GM12878 (cell line): ENCODE data around the gene COMT. TPM values are rescaled to one million over a fixed set of nuclear protein-coding genes. Genes with fewer than 3 reads are reported as not detected.
"Not testable (repeated sequence)": the region's sequence is repeated elsewhere in the genome, so short reads cannot be mapped to it uniquely, and the experiment has no call there.

Source experiments
- ATAC-seq: fragments of 200-7000 bp; cut with Tn5 transposase; 3 replicates; pipeline ENCODE4 v1.9.1; 2020; ENCODE audit warnings: mild to moderate bottlenecking, moderate library complexity
- BruUV-seq: library from RNA; stranded (reverse); fragments of 400-500 nt; replicated peaks from 2 replicates; lab custom pipeline; 2021; lab: Mats Ljungman, UMichigan
- CTCF ChIA-PET: fragments of 300-600 bp; sonication (Branson Sonifier 250); formaldehyde crosslinking; extraction: SDS; loops from one replicate; lab custom pipeline; 2021; ENCODE audit warnings: inconsistent platforms; lab: Yijun Ruan, JAX
- POLR2A ChIA-PET: fragments of 350-600 bp; formaldehyde crosslinking; extraction: SDS; loops from one replicate; lab custom pipeline; 2021; ENCODE audit warnings: inconsistent platforms; lab: Charles Lee
- RAD21 ChIA-PET: fragments of 300-600 bp; sonication (Branson Sonifier 250); formaldehyde crosslinking; loops from one replicate; lab custom pipeline; 2023; ENCODE audit warnings: antibody characterized with exemption; ENCODE audit not compliant: unreplicated experiment; lab: Charles Lee
- SMC1A ChIA-PET: fragments of 300-600 bp; sonication (Branson Sonifier 250); formaldehyde crosslinking; loops from one replicate; lab custom pipeline; 2023; ENCODE audit not compliant: unreplicated experiment, uncharacterized antibody; lab: Charles Lee
- DNase-seq: peaks from one replicate; pipeline ENCODE4 v3.0.0-alpha.2; 2011; ENCODE audit warnings: low read depth, low spot score
- FAIRE-seq: peaks from 3 replicates; lab custom pipeline; 2011; peaks lifted over from hg19 to GRCh38; lab: Jason Lieb, UNC
- H2AFZ ChIP-seq: 2 replicates; pipeline ENCODE4 v1.6.0; 2011; ENCODE audit warnings: low read depth, low read length, control low read depth; ENCODE audit not compliant: control insufficient read depth
- H3K27ac ChIP-seq: 2 replicates; pipeline ENCODE4 v1.5.1; 2011; ENCODE audit warnings: control low read depth; ENCODE audit not compliant: control insufficient read depth, insufficient read depth
- H3K27me3 ChIP-seq, 2 experiments: replicated peaks in 1 of 2; 2 replicates each; pipeline versions ENCODE4 v1.6.0 to v1.6.1; 2011; ENCODE audit warnings: low read length in 1 of 2; ENCODE audit not compliant: control insufficient read depth in 2 of 2, insufficient read depth in 2 of 2
- H3K36me3 ChIP-seq, 2 experiments: 2 replicates each; pipeline ENCODE4 v1.5.1; 2011; ENCODE audit warnings: low read length in 1 of 2; ENCODE audit not compliant: control insufficient read depth in 2 of 2, insufficient read depth in 2 of 2
- H3K4me1 ChIP-seq: 2 replicates; pipeline ENCODE4 v1.6.1; 2011; ENCODE audit warnings: mild to moderate bottlenecking, low read length, moderate library complexity, mixed read lengths; ENCODE audit not compliant: control insufficient read depth, insufficient read depth
- H3K4me2 ChIP-seq: 2 replicates; pipeline ENCODE4 v1.6.0; 2011; ENCODE audit warnings: control low read depth; ENCODE audit not compliant: control insufficient read depth, insufficient read depth
- H3K4me3 ChIP-seq: fragments of 200-600 bp; sonication (generic); 2 replicates; pipeline ENCODE4 v1.5.1; 2016
- H3K79me2 ChIP-seq: 2 replicates; pipeline ENCODE4 v1.6.0; 2011; ENCODE audit warnings: low read length; ENCODE audit not compliant: control insufficient read depth, insufficient read depth
- H3K9ac ChIP-seq: 2 replicates; pipeline ENCODE4 v1.8.0; 2011; ENCODE audit warnings: low read length, control low read depth, mixed read lengths; ENCODE audit not compliant: control insufficient read depth, insufficient read depth
- H3K9me3 ChIP-seq: replicated peaks from 3 replicates; pipeline ENCODE4 v1.5.1; 2011; ENCODE audit warnings: mild to moderate bottlenecking, low read length; ENCODE audit not compliant: control insufficient read depth, insufficient read depth
- H4K20me1 ChIP-seq: 2 replicates; pipeline ENCODE4 v1.6.0; 2011; ENCODE audit not compliant: control insufficient read depth, insufficient read depth
- E4F1 ChIP-seq: fragments of 450-650 bp; IDR thresholded peaks from 2 replicates; pipeline ENCODE4 v1.6.1; 2018; ENCODE audit warnings: borderline replicate concordance, mild to moderate bottlenecking; ENCODE audit not compliant: partially characterized antibody
- FOS ChIP-seq: IDR thresholded peaks from 3 replicates; pipeline ENCODE4 v1.6.1; 2011; ENCODE audit warnings: borderline replicate concordance; ENCODE audit not compliant: insufficient read length; ENCODE audit errors: extremely low read depth
- HDAC2 ChIP-seq: fragments of 200-600 bp; sonication (generic); IDR thresholded peaks from 2 replicates; pipeline ENCODE4 v1.6.1; 2017
- HSF1 ChIP-seq: fragments of 150-350 bp; IDR thresholded peaks from 2 replicates; pipeline ENCODE4 v1.6.1; 2014; ENCODE audit warnings: mild to moderate bottlenecking, low read depth, low read length
- NFIC ChIP-seq: IDR thresholded peaks from 2 replicates; pipeline ENCODE4 v1.6.1; 2012; ENCODE audit warnings: low read depth, mild to moderate bottlenecking, inconsistent platforms, low read length, moderate library complexity
- WGBS: methylation state at CpG from one replicate; pipeline ENCODE4 v1.1.6; 2016; ENCODE audit warnings: low lambda C conversion rate; ENCODE audit not compliant: insufficient replicate concordance, insufficient coverage; ENCODE audit errors: missing lambda C conversion rate; 5-methylcytosine and 5-hydroxymethylcytosine counted together
- in situ Hi-C: fragments of 300-500 bp; cut with MboI; formaldehyde crosslinking; loops from 9 replicates; pipeline ENCODE4 v1.14.3; 2018; ENCODE audit warnings: mixed read lengths
- intact Hi-C: fragments of 100-400 bp; cut with micrococcal nuclease; formaldehyde crosslinking; loops from one replicate; pipeline ENCODE4 v1.14.2; 2022; ENCODE audit not compliant: unreplicated experiment
- polyA plus RNA-seq, 11 experiments: library from polyadenylated mRNA; depleted of rRNA in 4 of 11; unstranded in 6 of 11; stranded (reverse) in 5 of 11; fragments of >200 nt; fragmentation: Nextera tagmentation in 4 of 11; fragmentation: Illumina TruSeq in 1 of 11; extraction: Ambion mirVana in 4 of 11; extraction: Trizol in 1 of 11; gene quantifications; 1 replicate in 1 of 11; 2 replicates in 10 of 11; pipeline versions ENCODE4 v1.2.1 to v1.2.3, GENCODE V29; 2011 to 2016; ENCODE audit warnings: inconsistent platforms in 2 of 11, missing spikeins in 2 of 11, low read depth in 1 of 11
- total RNA-seq, 4 experiments: library from RNA; depleted of rRNA in 3 of 4; stranded (reverse); fragments of >200 nt in 3 of 4; fragmentation: Illumina TruSeq in 1 of 4; extraction: Trizol in 1 of 4; gene quantifications; 2 replicates each; pipeline versions ENCODE4 v1.2.1 to v1.2.3, GENCODE V29; 2013 to 2021

COMT gene
- total and polyA plus RNA-seq, 10 of the 15 experiments (the other 5 are each of a cell fraction or from before 2014, with no cell fraction given) = 4.5 to 152 (median 66.1) TPM

GRCh38 chr22:19933341-19934241 is 8.0 kb upstream of the COMT start:
- Histone ChIP-seq H3K4me2 (no peak overlapping the region), H3K4me1 (no peaks in the 10 kb centered on the region), H3K36me3 (no peaks in the 10 kb centered on the region), H2AFZ (no peak overlapping the region), H3K27me3 (no peaks in the 10 kb centered on the region), H3K27ac (no peak overlapping the region), H4K20me1 (no peaks in the 10 kb centered on the region), H3K79me2 (no peaks in the 10 kb centered on the region), H3K9me3 (no peaks in the 10 kb centered on the region; the same call in 2 of the 3 replicates), H3K9ac (no peak overlapping the region), H3K4me3 (no peak overlapping the region)
- in situ Hi-C loops (no loop called here), intact Hi-C loops (no loop called here)
- ChIA-PET SMC1A (no interaction called here), RAD21 (no interaction called here), POLR2A (no interaction called here), CTCF (interaction anchor here (1.7 kb wide), 2 partner anchors 15 to 20 kb away, joined by 5 read pairs; no protein-coding TSS in a partner anchor)
- BruUV-seq = no TSS peak
- DNase-seq (no peak), ATAC-seq (no peak), FAIRE-seq (no peak)
- TF ChIP-seq NFIC (no peak), HDAC2 (no peak), FOS (no peak), E4F1 (no peak), HSF1 (no peak)
- WGBS = 77% methylated on average over 9 of the region's 9 CpGs

- H3K79me2 ChIP-seq, intact Hi-C loops, H3K27ac ChIP-seq, ATAC-seq, H4K20me1 ChIP-seq, RAD21 ChIA-PET, H3K4me2 ChIP-seq, SMC1A ChIA-PET, H3K27me3 ChIP-seq, DNase-seq, H3K9ac ChIP-seq, FAIRE-seq, H3K9me3 ChIP-seq, H2AFZ ChIP-seq, H3K36me3 ChIP-seq, H3K4me1 ChIP-seq, H3K4me3 ChIP-seq, BruUV-seq, in situ Hi-C loops, POLR2A ChIA-PET: not testable (repeated sequence)
- 87% methylated on average over 11 of the region's 11 CpGs for WGBS
- CTCF ChIA-PET = interaction anchor here (1.1 kb wide), 1 partner anchor 25 kb away, joined by 4 read pairs; no protein-coding TSS in a partner anchor
Observed at GRCh38 chr22:19935123-19935718, 6.4 kb upstream of the COMT start.
